Measurements from ENCODE around the gene DHX57. TPM values are rescaled to one million over a fixed set of nuclear protein-coding genes. Genes with fewer than 3 reads are reported as not detected.

Gene DHX57
- 18.6 and 20.3 TPM in 2 replicates for total RNA-seq

DNA sequence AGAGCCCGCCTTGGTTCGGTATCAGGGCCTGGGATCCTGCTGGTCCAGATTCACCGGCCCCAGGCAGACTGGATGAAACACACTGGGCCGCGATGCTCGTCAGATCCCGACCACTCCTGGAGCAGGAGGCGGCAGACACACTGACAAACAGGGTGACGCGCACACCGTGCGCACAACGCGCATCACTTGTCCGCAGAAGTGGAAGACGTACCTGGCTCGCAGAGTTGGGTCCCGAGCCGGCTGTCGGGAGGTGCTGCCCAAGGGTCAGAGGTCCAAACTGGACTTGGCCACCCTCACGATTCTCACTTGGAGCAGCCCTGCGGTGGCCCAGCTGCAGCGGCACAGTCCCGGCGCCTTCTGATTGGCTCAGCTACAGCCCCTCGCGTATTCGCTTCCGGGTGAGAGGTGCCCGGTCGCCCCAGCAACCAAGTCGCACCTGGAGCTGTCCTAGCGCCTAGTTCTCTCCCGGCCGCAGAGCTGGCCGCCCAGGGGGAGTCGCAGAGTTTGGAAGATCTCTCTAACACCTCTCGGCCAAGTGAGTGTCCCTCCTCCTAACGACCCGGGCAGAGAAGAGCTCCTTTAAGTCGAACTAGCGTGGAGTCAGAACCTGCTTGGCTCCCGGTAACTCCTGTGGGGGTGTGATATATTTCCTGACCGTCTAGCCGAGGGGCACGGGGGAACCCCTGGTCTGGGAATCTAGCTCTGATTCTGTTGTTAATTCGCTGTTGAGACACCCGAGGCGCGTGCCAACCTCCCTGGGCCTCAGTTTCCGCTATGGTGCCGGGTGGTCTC is at the start of gene DHX57, which contains the start of gene MORN2:
Gene DHX57 (minus strand): TSS at position 359 of the 792 bp plus-strand sequence. CDS start 7,529 bp downstream, outside the sequence.
Gene MORN2 (plus strand): TSS at position 401 of the 792 bp plus-strand sequence.
- peak; percentile 78 for DNase-seq (ENCODE audit: low spot score)
- peaks cover 13% of the 10 kb centered on the region for H3K9me3 Mint-ChIP-seq
- intact Hi-C loops (cut with micrococcal nuclease), result loop anchor here (1.0 to 10.0 kb wide), 3 partner anchors 97 to 501 kb away; partner anchors contain the start of genes ATL2, GEMIN6 and SRSF7
- H3K27me3 Mint-ChIP-seq (ENCODE audit: insufficient read depth), result no peaks in the 10 kb centered on the region
- H3K27ac Mint-ChIP-seq, result peak within 1 kb of the TSS; percentile 96
- peaks cover 13% of the 10 kb centered on the region for H3K36me3 Mint-ChIP-seq (ENCODE audit: low read depth)
- H3K4me1 Mint-ChIP-seq (ENCODE audit: low read depth), result peaks cover 24% of the 10 kb centered on the region
- peak within 1 kb of the TSS; percentile 99 for H3K4me3 Mint-ChIP-seq

- no peaks in the 10 kb centered on the region for H3K36me3 Mint-ChIP-seq (ENCODE audit: low read depth)
- H3K9me3 Mint-ChIP-seq, result no peaks in the 10 kb centered on the region
- H3K4me3 Mint-ChIP-seq, result no peak overlapping the region
- H3K27ac Mint-ChIP-seq, result no peak overlapping the region
- no peaks in the 10 kb centered on the region for H3K4me1 Mint-ChIP-seq (ENCODE audit: low read depth)
- peaks cover 26% of the 10 kb centered on the region for H3K27me3 Mint-ChIP-seq (ENCODE audit: insufficient read depth)
- no peak for DNase-seq (ENCODE audit: low spot score)
- intact Hi-C loops (cut with micrococcal nuclease), result no loop called here
Observed at GRCh38 chr2:38922902-38923301, 47.2 kb upstream of the DHX57 start.

GRCh38 chr2:38922389-38922788 is 46.7 kb upstream of the DHX57 start:
- Mint-ChIP-seq H3K9me3 (no peaks in the 10 kb centered on the region), H3K27ac (no peak overlapping the region), H3K4me1 (ENCODE audit: low read depth) (no peaks in the 10 kb centered on the region), H3K36me3 (ENCODE audit: low read depth) (no peaks in the 10 kb centered on the region), H3K4me3 (no peak overlapping the region), H3K27me3 (ENCODE audit: insufficient read depth) (peaks cover 26% of the 10 kb centered on the region)
- no peak for DNase-seq (ENCODE audit: low spot score)
- intact Hi-C loops (cut with micrococcal nuclease), result no loop called here

DNA sequence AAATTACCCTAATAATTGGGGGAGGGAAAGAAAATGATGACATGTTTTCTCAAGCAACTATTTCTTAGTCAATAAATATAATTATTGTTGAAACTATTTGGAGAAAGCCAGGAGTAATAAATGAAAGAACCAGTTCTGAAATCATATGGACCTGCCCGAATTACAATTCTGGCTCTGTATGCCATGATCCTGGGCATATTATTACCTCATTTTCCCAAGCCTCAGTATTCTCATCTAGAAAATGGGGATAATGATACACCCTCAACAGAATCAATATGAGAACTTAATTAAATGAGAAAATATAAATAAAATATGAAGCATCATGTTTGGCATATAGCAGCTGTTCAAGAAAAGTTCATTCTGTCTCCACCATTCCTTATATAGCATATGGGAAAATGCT is 36.9 kb upstream of the DHX57 start:
- Mint-ChIP-seq H3K36me3 (ENCODE audit: low read depth) (no peaks in the 10 kb centered on the region), H3K4me1 (ENCODE audit: low read depth) (peaks cover 14% of the 10 kb centered on the region), H3K27me3 (ENCODE audit: insufficient read depth) (peaks cover 7% of the 10 kb centered on the region), H3K27ac (no peak overlapping the region), H3K9me3 (no peaks in the 10 kb centered on the region), H3K4me3 (no peak overlapping the region)
- DNase-seq (ENCODE audit: low spot score), result no peak
- intact Hi-C loops (cut with micrococcal nuclease), result no loop called here

GRCh38 chr2:38911191-38911590 is 35.5 kb upstream of the DHX57 start:
- intact Hi-C loops (cut with micrococcal nuclease), result no loop called here
- H3K4me1 Mint-ChIP-seq (ENCODE audit: low read depth), result peaks cover 17% of the 10 kb centered on the region
- DNase-seq (ENCODE audit: low spot score), result no peak
- no peak overlapping the region for H3K27ac Mint-ChIP-seq
- H3K4me3 Mint-ChIP-seq, result no peak overlapping the region
- H3K27me3 Mint-ChIP-seq (ENCODE audit: insufficient read depth), result peaks cover 7% of the 10 kb centered on the region
- no peaks in the 10 kb centered on the region for H3K36me3 Mint-ChIP-seq (ENCODE audit: low read depth)
- no peaks in the 10 kb centered on the region for H3K9me3 Mint-ChIP-seq

- DNase-seq (ENCODE audit: low spot score), result no peak
- Mint-ChIP-seq H3K27ac (no peak overlapping the region), H3K4me3 (no peak overlapping the region), H3K27me3 (ENCODE audit: insufficient read depth) (peaks cover 7% of the 10 kb centered on the region), H3K9me3 (no peaks in the 10 kb centered on the region), H3K4me1 (ENCODE audit: low read depth) (peaks cover 17% of the 10 kb centered on the region), H3K36me3 (ENCODE audit: low read depth) (no peaks in the 10 kb centered on the region)
- intact Hi-C loops (cut with micrococcal nuclease), result no loop called here
Observed at GRCh38 chr2:38909872-38910271, 34.1 kb upstream of the DHX57 start.

- Mint-ChIP-seq H3K9me3 (no peaks in the 10 kb centered on the region), H3K36me3 (ENCODE audit: low read depth) (no peaks in the 10 kb centered on the region), H3K4me1 (ENCODE audit: low read depth) (peaks cover 17% of the 10 kb centered on the region), H3K27ac (peak overlapping the region; percentile 10), H3K27me3 (ENCODE audit: insufficient read depth) (peaks cover 6% of the 10 kb centered on the region), H3K4me3 (no peak overlapping the region)
- no peak for DNase-seq (ENCODE audit: low spot score)
- intact Hi-C loops (cut with micrococcal nuclease), result no loop called here
Observed at GRCh38 chr2:38907743-38908562, 32.2 kb upstream of the DHX57 start.

DNA sequence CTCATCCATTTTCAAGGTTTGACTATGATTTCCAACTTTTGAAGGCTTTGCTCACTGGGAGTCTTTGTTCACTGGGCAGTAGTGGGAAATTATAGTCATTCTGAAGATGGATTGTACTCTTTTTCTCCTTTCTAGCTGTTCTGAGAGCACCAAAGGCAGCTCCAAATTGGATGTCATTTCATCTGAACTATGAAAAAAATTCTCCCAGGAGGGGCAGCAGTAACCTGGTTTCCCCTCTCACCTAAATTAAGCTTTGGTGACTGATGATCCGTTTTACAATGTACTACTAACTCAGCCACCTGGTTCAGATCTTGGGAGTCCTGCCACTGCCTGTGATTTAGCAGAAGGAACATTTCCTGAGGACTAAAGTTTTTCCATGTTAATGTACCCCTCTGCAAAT is 31.5 kb upstream of the DHX57 start:
- H3K36me3 Mint-ChIP-seq (ENCODE audit: low read depth), result no peaks in the 10 kb centered on the region
- no peak overlapping the region for H3K27ac Mint-ChIP-seq
- peaks cover 17% of the 10 kb centered on the region for H3K4me1 Mint-ChIP-seq (ENCODE audit: low read depth)
- peaks cover 4% of the 10 kb centered on the region for H3K27me3 Mint-ChIP-seq (ENCODE audit: insufficient read depth)
- no peaks in the 10 kb centered on the region for H3K9me3 Mint-ChIP-seq
- intact Hi-C loops (cut with micrococcal nuclease), result no loop called here
- DNase-seq (ENCODE audit: low spot score), result no peak
- H3K4me3 Mint-ChIP-seq, result no peak overlapping the region

- no peaks in the 10 kb centered on the region for H3K36me3 Mint-ChIP-seq (ENCODE audit: low read depth)
- H3K4me3 Mint-ChIP-seq, result no peak overlapping the region
- H3K27me3 Mint-ChIP-seq (ENCODE audit: insufficient read depth), result peaks cover 5% of the 10 kb centered on the region
- no peak overlapping the region for H3K27ac Mint-ChIP-seq
- no peaks in the 10 kb centered on the region for H3K9me3 Mint-ChIP-seq
- DNase-seq (ENCODE audit: low spot score), result no peak
- peaks cover 17% of the 10 kb centered on the region for H3K4me1 Mint-ChIP-seq (ENCODE audit: low read depth)
- intact Hi-C loops (cut with micrococcal nuclease), result no loop called here
Observed at GRCh38 chr2:38905251-38905650, 29.5 kb upstream of the DHX57 start.

- no peak overlapping the region for H3K27ac Mint-ChIP-seq
Observed at GRCh38 chr2:38900726-38901125, 25.0 kb upstream of the DHX57 start.

GRCh38 chr2:38898256-38898655 is 22.5 kb upstream of the DHX57 start:
- no peak for DNase-seq (ENCODE audit: low spot score)
- Mint-ChIP-seq H3K4me1 (ENCODE audit: low read depth) (no peaks in the 10 kb centered on the region), H3K36me3 (ENCODE audit: low read depth) (no peaks in the 10 kb centered on the region), H3K4me3 (no peak overlapping the region), H3K9me3 (no peaks in the 10 kb centered on the region), H3K27ac (no peak overlapping the region), H3K27me3 (ENCODE audit: insufficient read depth) (peaks cover 15% of the 10 kb centered on the region)
- intact Hi-C loops (cut with micrococcal nuclease), result no loop called here

More at GRCh38 chr2:38900726-38901125, 25.0 kb upstream of the DHX57 start:
- Mint-ChIP-seq H3K27me3 (ENCODE audit: insufficient read depth) (peaks cover 8% of the 10 kb centered on the region), H3K9me3 (no peaks in the 10 kb centered on the region), H3K36me3 (ENCODE audit: low read depth) (no peaks in the 10 kb centered on the region), H3K4me3 (no peak overlapping the region), H3K4me1 (ENCODE audit: low read depth) (no peaks in the 10 kb centered on the region)
- DNase-seq (ENCODE audit: low spot score), result no peak
- intact Hi-C loops (cut with micrococcal nuclease), result no loop called here

GRCh38 chr2:38892819-38893218 is 17.1 kb upstream of the DHX57 start:
- Mint-ChIP-seq H3K4me1 (ENCODE audit: low read depth) (no peaks in the 10 kb centered on the region), H3K27me3 (ENCODE audit: insufficient read depth) (peaks cover 7% of the 10 kb centered on the region), H3K27ac (no peak overlapping the region), H3K36me3 (ENCODE audit: low read depth) (no peaks in the 10 kb centered on the region), H3K9me3 (no peaks in the 10 kb centered on the region), H3K4me3 (no peak overlapping the region)
- no peak for DNase-seq (ENCODE audit: low spot score)
- intact Hi-C loops (cut with micrococcal nuclease), result no loop called here

GRCh38 chr2:38889575-38889974 is 13.8 kb upstream of the DHX57 start, which contains the start of gene ARHGEF33:
Gene ARHGEF33 (plus strand): TSS chr2:38889875. CDS start chr2:38919448, 29,573 bp downstream.
- no peak for DNase-seq (ENCODE audit: low spot score)
- no peaks in the 10 kb centered on the region for H3K4me1 Mint-ChIP-seq (ENCODE audit: low read depth)

More at GRCh38 chr2:38889575-38889974, 13.8 kb upstream of the DHX57 start, which contains the start of gene ARHGEF33:
- Mint-ChIP-seq H3K27ac (no peak within 1 kb of the TSS), H3K27me3 (ENCODE audit: insufficient read depth) (peaks cover 6% of the 10 kb centered on the region), H3K9me3 (no peaks in the 10 kb centered on the region), H3K36me3 (ENCODE audit: low read depth) (no peaks in the 10 kb centered on the region), H3K4me3 (no peak within 1 kb of the TSS)
- intact Hi-C loops (cut with micrococcal nuclease), result no loop called here
